ENCODE data around the gene FLCN.
"Not testable (repeated sequence)": the region's sequence is repeated elsewhere in the genome, so short reads cannot be mapped to it uniquely, and the experiment has no call there.

The FLCN gene

GRCh38 chr17:17237026-17237799 lies at the start of gene FLCN:
FLCN (minus strand) TSS chr17:17237168; CDS start chr17:17228137, 9,031 bp downstream.
- peak; percentile 76 to 79 (median 76) for DNase-seq

- DNase-seq: no peak
Observed at GRCh38 chr17:17285951-17286350, 49.0 kb upstream of the FLCN start.

GRCh38 chr17:17280613-17281549 lies 43.9 kb upstream of the FLCN start, which contains the start of gene COPS3:
COPS3 (minus strand) TSS chr17:17281246; CDS start chr17:17281186, 60 bp downstream.
- DNase-seq: peak; percentile 88 to 94 (median 93)

GRCh38 chr17:17279316-17279715 lies 42.3 kb upstream of the FLCN start:
- DNase-seq: no peak

- DNase-seq: not testable (repeated sequence)
Observed at GRCh38 chr17:17277431-17277830, 40.5 kb upstream of the FLCN start.

- no peak for DNase-seq
Observed at GRCh38 chr17:17275971-17276370, 39.0 kb upstream of the FLCN start.

GRCh38 chr17:17269926-17270773 lies 33.2 kb upstream of the FLCN start:
- DNase-seq: no peak

GRCh38 chr17:17264430-17264829 lies 27.5 kb upstream of the FLCN start:
- DNase-seq: no peak

- no peak for DNase-seq
Observed at GRCh38 chr17:17258998-17259397, 22.0 kb upstream of the FLCN start.

- DNase-seq: no peak
Observed at GRCh38 chr17:17258011-17258410, 21.0 kb upstream of the FLCN start.

- DNase-seq: no peak
Observed at GRCh38 chr17:17256316-17256715, 19.3 kb upstream of the FLCN start.

GRCh38 chr17:17255689-17256088 lies 18.7 kb upstream of the FLCN start:
- DNase-seq: not testable (repeated sequence)

GRCh38 chr17:17254036-17254435 lies 17.1 kb upstream of the FLCN start:
- no peak for DNase-seq

GRCh38 chr17:17253406-17253805 lies 16.4 kb upstream of the FLCN start:
- DNase-seq: no peak

GRCh38 chr17:17252149-17252661 lies 15.2 kb upstream of the FLCN start:
- no peak for DNase-seq

- no peak for DNase-seq
Observed at GRCh38 chr17:17246879-17247278, 9.9 kb upstream of the FLCN start.

GRCh38 chr17:17243163-17243562 lies 6.2 kb upstream of the FLCN start:
- DNase-seq: no peak

- DNase-seq: no peak
Observed at GRCh38 chr17:17242246-17242645, 5.3 kb upstream of the FLCN start.

GRCh38 chr17:17241656-17242055 lies 4.7 kb upstream of the FLCN start:
- no peak for DNase-seq

GRCh38 chr17:17239832-17240231 lies 2.9 kb upstream of the FLCN start:
- no peak for DNase-seq

- no peak for DNase-seq
Observed at GRCh38 chr17:17236295-17237025, 508 bp downstream of the FLCN start.

All from activated CD4-positive, CD25-positive, alpha-beta regulatory T cell (primary cell).